GM12891 (cell line): ENCODE data around the gene ALPG.
A peak's percentile ranks its signal among the peaks of the same experiment; 100 is the strongest.
"Not testable (repeated sequence)": the region's sequence is repeated elsewhere in the genome, so short reads cannot be mapped to it uniquely, and the experiment has no call there.

Source experiments
- DNase-seq: peaks from one replicate; pipeline ENCODE4 v3.0.0; 2011; ENCODE audit warnings: low spot score; ENCODE audit not compliant: insufficient read length
- FAIRE-seq: peaks from 2 replicates; lab custom pipeline; 2011; peaks lifted over from hg19 to GRCh38; lab: Jason Lieb, UNC
- PAX5 ChIP-seq: IDR thresholded peaks from 2 replicates; pipeline ENCODE4 v1.6.1; 2011; ENCODE audit warnings: low read length, moderate library complexity, mild to moderate bottlenecking; ENCODE audit not compliant: insufficient read depth, severe bottlenecking
- POLR2A ChIP-seq: IDR thresholded peaks from 2 replicates; pipeline ENCODE4 v1.6.1; 2011; ENCODE audit warnings: low read depth, low read length, control low read depth
- POLR2AphosphoS5 ChIP-seq: IDR thresholded peaks from 2 replicates; pipeline ENCODE4 v1.6.1; 2011; ENCODE audit warnings: low read depth, low read length, control low read depth
- POU2F2 ChIP-seq: IDR thresholded peaks from 2 replicates; pipeline ENCODE4 v1.6.1; 2011; ENCODE audit warnings: low read depth, mild to moderate bottlenecking, control low read depth, low read length, moderate library complexity
- SPI1 ChIP-seq: IDR thresholded peaks from 2 replicates; pipeline ENCODE4 v1.6.1; 2011; ENCODE audit warnings: low read depth, low read length, control low read depth
- TAF1 ChIP-seq: IDR thresholded peaks from 2 replicates; pipeline ENCODE4 v1.6.1; 2011; ENCODE audit warnings: low read depth, low read length, control low read depth

Gene ALPG

GRCh38 chr2:232441147-232441651 is 34.6 kb downstream of the ALPG start:
- TF ChIP-seq TAF1, result no peak
- no peak for TF ChIP-seq POU2F2
- no peak for TF ChIP-seq POLR2A
- TF ChIP-seq PAX5, result no peak
- no peak for TF ChIP-seq POLR2AphosphoS5
- TF ChIP-seq SPI1, result no peak
- DNase-seq (no peak), FAIRE-seq (no peak)

GRCh38 chr2:232441922-232442321 is 35.3 kb downstream of the ALPG start:
- not testable (repeated sequence) for FAIRE-seq, DNase-seq

DNA sequence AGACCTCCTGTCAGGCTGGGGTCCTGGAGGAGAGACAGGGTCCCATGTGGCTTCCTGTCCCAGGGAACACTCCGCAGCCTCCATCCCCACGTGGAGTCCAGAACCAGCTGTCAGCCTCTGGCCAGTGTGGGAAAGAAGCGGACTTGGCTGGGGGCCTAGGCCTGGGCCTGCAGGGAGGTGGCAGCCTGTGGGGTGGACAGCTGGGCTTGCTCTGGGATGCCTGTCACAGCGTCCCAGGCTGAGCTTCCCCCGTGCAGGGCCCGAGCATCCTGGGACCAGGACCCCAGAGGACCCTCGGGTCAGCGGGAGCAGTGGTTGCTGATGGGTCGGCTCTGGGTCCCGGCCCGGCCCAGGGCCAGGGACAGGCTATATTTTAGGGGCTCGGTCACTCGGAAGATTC is 35.8 kb downstream of the ALPG start:
- FAIRE-seq, DNase-seq: not testable (repeated sequence)

GRCh38 chr2:232443047-232443446 is 36.4 kb downstream of the ALPG start:
- not testable (repeated sequence) for FAIRE-seq

GRCh38 chr2:232443669-232444408 is 37.2 kb downstream of the ALPG start:
- FAIRE-seq, DNase-seq: not testable (repeated sequence)

More at GRCh38 chr2:232443047-232443446, 36.4 kb downstream of the ALPG start:
- DNase-seq, result not testable (repeated sequence)

DNA sequence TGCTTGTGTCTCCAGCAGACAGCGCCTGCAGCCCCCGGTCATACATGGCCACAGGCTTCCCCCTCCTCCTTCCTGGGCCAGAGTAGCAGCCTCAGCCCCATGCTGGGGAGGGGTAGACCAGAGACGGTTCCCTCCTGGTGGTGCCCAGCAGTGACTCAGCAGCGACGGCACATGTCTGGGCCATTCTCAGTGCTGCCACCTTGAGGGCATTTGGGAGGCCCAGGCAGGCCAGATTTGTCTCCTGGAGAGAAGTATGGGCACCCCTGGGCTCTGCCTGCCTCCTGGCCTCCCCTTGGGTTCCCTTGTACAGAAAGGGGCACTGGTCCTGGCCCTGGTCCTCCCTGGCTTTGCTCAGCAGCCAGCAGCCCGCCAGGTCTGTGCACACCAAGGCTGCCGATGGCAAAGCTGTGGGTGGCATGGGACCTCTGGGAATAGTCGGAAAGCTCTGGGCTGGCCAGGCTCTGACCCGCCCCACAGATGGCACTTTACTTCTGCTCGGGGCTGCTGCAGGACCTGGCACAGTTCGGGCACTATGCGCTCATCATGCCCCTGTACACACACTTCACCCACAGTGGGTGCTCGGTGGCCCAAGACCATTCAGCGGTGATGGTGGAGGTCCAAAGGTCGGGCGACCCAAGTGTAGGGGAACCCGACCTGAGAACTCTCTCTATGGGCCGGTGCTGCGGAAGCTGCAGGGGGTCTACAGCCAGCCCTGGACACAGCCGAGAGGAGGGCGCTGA is 37.9 kb downstream of the ALPG start:
- FAIRE-seq, result peak; percentile 75
- no peak for TF ChIP-seq TAF1
- no peak for TF ChIP-seq PAX5
- TF ChIP-seq POLR2A, result no peak
- no peak for TF ChIP-seq POU2F2
- no peak for TF ChIP-seq POLR2AphosphoS5
- DNase-seq, result peak; percentile 57

GRCh38 chr2:232445149-232445885 is 38.7 kb downstream of the ALPG start:
- not testable (repeated sequence) for DNase-seq, FAIRE-seq

- peak; percentile 93 for FAIRE-seq
- DNase-seq, result not testable (repeated sequence)
These were observed 39.7 kb downstream of the ALPG start for GRCh38 chr2:232446266-232446777.

GRCh38 chr2:232447091-232447620 is 40.5 kb downstream of the ALPG start:
- no peak for TF ChIP-seq POLR2AphosphoS5
- TF ChIP-seq TAF1, result no peak
- TF ChIP-seq POLR2A, result no peak
- TF ChIP-seq SPI1, result no peak
- no peak for TF ChIP-seq PAX5
- no peak for TF ChIP-seq POU2F2
- FAIRE-seq, result no peak
- DNase-seq, result no peak

DNA sequence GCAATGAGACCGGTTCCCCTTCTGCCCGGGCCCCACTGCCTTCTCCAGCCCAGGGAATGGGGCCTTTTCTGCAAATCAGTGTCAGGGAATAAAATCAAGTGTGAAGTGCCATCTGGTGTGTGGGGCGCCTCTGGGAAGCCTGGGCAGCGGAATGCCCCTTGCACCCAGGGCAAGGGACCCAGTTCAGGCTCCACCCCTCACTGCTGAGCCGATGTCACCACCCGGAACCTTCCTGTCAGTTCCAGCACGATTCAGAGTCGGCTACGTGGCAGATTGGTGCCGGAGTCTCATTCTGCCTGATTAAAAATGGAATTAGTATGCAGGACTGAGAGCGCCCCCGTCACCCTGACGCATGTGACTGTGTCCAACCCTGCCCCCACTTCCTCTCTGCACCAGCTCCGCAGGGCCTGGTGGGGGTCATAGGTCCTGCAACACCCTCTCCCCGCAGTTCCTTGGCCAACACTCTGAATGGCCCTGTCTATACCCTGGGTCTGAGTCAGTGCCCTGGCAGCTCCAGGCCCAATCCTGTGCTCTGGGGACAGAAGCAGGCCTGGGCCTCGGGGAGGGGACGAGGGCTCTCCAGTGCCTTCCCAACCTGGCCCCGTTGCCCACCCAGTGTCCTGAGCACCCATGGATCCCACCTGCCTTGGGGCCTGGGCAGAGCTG is 41.1 kb downstream of the ALPG start:
- TF ChIP-seq POLR2AphosphoS5 (no peak), POLR2A (no peak), TAF1 (no peak), POU2F2 (no peak), SPI1 (no peak), PAX5 (no peak)
- DNase-seq, result no peak
- FAIRE-seq, result no peak
